Measurements from ENCODE around the gene INHBB.

DNA sequence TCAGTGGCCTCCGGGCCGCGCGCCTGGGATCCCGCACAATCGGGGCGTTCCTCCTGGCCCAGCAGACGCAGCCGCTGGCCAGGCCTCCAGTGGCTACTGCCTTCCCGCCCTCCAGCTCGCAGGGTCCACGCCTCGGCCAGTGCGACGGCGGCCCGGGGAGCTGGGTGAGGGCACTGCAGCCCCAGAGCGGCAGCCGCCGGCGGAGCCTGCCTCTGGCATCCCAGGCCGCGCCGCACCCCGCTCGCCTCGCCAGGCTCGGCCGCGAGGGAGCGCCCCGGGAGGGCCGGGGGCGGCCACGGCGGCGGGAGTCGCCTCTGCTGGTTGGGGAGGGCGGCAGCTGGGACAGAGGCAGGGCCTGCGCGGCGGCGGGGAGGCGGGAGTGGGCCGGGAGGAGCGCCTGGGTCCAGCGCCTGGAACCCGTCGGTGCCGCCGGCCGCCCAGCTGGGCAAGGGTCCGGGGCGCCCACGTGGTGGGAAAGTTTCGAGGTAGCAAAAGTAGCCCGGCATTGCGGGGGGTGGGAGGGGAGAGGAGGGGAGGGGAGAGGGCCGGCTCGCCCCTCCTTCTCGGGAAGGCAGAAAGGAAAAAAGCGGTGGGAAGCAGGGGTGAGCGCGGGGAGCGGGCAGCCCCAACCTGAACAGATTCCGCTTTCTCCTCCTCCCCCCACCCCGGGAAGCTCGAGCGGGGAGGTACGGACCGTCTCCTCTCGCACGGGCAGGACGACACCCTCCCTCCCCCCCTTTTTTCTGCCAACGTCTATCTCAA lies 1.5 kb upstream of the INHBB start:
- TF ChIP-seq, protein P1, sequence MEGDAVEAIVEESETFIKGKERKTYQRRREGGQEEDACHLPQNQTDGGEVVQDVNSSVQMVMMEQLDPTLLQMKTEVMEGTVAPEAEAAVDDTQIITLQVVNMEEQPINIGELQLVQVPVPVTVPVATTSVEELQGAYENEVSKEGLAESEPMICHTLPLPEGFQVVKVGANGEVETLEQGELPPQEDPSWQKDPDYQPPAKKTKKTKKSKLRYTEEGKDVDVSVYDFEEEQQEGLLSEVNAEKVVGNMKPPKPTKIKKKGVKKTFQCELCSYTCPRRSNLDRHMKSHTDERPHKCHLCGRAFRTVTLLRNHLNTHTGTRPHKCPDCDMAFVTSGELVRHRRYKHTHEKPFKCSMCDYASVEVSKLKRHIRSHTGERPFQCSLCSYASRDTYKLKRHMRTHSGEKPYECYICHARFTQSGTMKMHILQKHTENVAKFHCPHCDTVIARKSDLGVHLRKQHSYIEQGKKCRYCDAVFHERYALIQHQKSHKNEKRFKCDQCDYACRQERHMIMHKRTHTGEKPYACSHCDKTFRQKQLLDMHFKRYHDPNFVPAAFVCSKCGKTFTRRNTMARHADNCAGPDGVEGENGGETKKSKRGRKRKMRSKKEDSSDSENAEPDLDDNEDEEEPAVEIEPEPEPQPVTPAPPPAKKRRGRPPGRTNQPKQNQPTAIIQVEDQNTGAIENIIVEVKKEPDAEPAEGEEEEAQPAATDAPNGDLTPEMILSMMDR (IDR thresholded peaks at IDR 0.05) = peak in 2 of 12 donors; percentile 23 to 34
- TF ChIP-seq POLR2A (IDR thresholded peaks at IDR 0.05) = no peak

Data from heart left ventricle (tissue), 13 donors.